ENCODE results near the gene SEL1L. TPM values are rescaled to one million over a fixed set of nuclear protein-coding genes. Genes with fewer than 3 reads are reported as not detected.
"Not testable (repeated sequence)": the region's sequence is repeated elsewhere in the genome, so short reads cannot be mapped to it uniquely, and the experiment has no call there.

SEL1L gene
- total RNA-seq, 2 donors from 2014 or later, result 91.2 to 121 TPM

DNA sequence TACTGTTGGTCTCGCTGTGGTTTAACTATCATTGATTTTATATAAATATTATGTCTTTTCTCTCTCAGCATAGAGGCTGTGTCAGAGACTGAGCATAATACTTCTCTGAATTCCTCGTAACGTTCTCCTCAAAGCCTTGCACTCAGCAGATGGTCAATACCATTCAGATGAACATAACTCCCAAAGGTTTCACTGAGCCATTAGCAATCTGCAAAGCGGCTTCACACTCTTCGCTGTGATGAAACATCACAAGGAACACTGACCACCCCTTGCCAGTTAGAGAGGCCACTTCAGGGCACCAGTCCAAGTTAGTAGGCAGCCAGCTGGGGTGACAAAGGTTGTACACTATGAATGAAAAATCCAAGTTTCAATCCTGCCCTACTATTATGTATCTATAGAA, 103.4 kb downstream of the SEL1L start:
- Histone ChIP-seq H3K9ac (ENCODE audit: low read depth in 2 of 2, low read length in 2 of 2) (no peak overlapping the region), H3K9me3 (no peaks in the 10 kb centered on the region), H3K4me3 (no peak overlapping the region), H3K4me1 (no peaks in the 10 kb centered on the region), H3K27ac (no peak overlapping the region), H3K27me3 (peaks cover 5% of the 10 kb centered on the region), H3K36me3 (no peaks in the 10 kb centered on the region)
- intact Hi-C loops (cut with DNase I), result no loop called here
- TF ChIP-seq, protein P1, sequence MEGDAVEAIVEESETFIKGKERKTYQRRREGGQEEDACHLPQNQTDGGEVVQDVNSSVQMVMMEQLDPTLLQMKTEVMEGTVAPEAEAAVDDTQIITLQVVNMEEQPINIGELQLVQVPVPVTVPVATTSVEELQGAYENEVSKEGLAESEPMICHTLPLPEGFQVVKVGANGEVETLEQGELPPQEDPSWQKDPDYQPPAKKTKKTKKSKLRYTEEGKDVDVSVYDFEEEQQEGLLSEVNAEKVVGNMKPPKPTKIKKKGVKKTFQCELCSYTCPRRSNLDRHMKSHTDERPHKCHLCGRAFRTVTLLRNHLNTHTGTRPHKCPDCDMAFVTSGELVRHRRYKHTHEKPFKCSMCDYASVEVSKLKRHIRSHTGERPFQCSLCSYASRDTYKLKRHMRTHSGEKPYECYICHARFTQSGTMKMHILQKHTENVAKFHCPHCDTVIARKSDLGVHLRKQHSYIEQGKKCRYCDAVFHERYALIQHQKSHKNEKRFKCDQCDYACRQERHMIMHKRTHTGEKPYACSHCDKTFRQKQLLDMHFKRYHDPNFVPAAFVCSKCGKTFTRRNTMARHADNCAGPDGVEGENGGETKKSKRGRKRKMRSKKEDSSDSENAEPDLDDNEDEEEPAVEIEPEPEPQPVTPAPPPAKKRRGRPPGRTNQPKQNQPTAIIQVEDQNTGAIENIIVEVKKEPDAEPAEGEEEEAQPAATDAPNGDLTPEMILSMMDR (IDR thresholded peaks at IDR 0.05), result no peak
- DNase-seq, result no peak

DNA sequence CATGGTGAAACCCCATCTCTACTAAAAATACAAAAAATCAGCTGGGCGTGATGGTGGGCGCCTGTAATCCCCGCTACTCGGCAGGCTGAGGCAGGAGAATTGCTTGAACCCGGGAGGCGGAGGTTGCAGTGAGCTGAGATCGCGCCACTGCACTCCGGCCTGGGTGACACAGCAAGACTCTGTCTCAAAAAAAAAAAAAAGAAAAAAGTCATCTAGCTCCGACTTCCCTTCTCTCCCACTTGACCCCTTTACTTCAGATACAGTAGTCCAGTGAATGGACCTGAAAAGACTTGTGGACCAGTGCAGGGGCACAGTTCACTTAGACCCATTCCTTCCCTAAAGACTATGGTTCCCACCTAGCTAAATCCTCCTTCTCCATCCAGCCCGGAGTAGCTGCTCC, 103.9 kb downstream of the SEL1L start:
- H3K4me3 ChIP-seq; DNase-seq; H3K9ac ChIP-seq (ENCODE audit: low read depth in 2 of 2, low read length in 2 of 2); H3K4me1 ChIP-seq; H3K27me3 ChIP-seq; H3K27ac ChIP-seq; H3K9me3 ChIP-seq; intact Hi-C loops (cut with DNase I); H3K36me3 ChIP-seq: not testable (repeated sequence)

DNA sequence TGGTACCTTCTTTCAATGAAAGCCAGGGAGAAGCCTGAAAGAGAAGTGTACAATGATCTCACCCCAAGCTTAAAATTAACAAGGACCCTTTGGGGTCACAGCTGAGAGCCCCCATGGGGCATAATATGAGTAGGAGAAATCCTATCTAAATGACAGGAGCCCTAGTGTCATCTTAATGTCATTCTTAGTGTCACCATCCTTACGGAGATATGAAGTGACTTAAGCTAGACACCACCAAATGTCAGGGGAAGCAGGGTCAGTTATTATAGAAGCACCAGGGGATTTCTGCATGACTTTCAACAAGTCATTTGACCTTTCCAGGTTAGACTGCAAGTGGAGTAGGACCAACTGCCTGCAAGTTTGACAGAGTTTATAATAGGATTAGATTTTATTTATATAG, 104.6 kb downstream of the SEL1L start:
- Histone ChIP-seq H3K9me3 (no peaks in the 10 kb centered on the region), H3K9ac (ENCODE audit: low read depth in 2 of 2, low read length in 2 of 2) (no peak overlapping the region), H3K4me1 (no peaks in the 10 kb centered on the region), H3K27me3 (no peaks in the 10 kb centered on the region), H3K27ac (no peak overlapping the region), H3K36me3 (no peaks in the 10 kb centered on the region), H3K4me3 (no peak overlapping the region)
- intact Hi-C loops (cut with DNase I), result no loop called here
- DNase-seq, result no peak
- TF ChIP-seq, protein P1 (IDR thresholded peaks at IDR 0.05), result no peak

DNA sequence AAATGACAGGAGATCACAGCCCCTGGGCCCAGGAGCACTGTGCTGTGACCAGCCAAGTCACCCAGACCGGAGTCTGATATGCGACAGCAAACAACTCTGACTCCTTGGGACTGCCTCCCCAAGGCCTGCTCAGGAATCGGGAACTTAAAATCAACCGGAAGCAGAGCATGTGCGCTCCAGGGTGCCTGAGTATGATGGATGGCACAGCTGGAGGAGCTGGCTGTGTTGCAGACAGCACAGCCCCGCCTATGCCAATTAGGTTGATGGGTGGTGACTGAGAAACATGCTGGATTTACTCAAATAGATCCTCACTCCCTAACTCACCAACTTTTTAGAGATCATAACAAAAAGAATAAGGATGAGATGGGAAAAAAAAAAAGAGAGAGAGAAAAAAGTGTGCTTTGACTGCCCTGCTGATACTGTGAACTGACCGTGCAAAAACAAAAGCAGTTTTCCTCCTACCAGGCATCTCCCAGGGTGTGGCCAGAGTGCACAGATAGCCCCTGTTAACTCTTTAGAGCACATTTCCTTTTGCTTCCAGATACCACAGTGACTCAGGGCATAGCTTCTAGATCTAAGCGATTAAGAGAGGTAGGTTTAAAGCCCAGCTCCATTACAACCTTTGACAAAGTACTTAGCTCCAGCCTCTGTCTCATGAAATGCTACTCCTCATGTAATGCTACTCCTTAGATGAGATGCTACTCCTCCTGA, 106.2 kb downstream of the SEL1L start:
- intact Hi-C loops (cut with DNase I), result no loop called here
- Histone ChIP-seq H3K27me3 (no peaks in the 10 kb centered on the region), H3K27ac (no peak overlapping the region), H3K4me1 (no peaks in the 10 kb centered on the region), H3K36me3 (no peaks in the 10 kb centered on the region), H3K9me3 (no peaks in the 10 kb centered on the region), H3K9ac (ENCODE audit: low read depth in 2 of 2, low read length in 2 of 2) (no peak overlapping the region), H3K4me3 (no peak overlapping the region)
- peak; percentile 31 for DNase-seq
- TF ChIP-seq, protein P1 (IDR thresholded peaks at IDR 0.05), result no peak

DNA sequence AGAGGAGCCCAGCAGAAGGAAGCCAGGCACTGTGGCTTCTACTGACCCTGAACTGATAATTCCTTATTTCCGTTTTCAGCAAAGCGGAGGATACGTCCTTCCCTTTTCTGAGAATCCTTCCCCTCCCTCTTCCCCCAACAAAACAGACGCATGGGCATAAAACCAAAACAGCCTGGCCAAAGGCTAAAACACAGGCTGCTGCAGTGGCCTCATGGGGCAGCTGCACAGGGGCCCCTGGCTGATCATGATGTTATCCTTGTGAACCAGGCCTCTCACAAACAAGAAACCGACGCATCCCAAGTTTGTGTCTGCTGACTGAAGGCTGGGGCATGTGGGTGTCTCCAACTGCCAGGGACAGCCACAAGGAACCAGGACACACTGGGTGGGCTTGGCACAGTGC, 110.1 kb downstream of the SEL1L start:
- Histone ChIP-seq H3K9me3 (no peaks in the 10 kb centered on the region), H3K36me3 (no peaks in the 10 kb centered on the region), H3K9ac (ENCODE audit: low read depth in 2 of 2, low read length in 2 of 2) (no peak overlapping the region), H3K27ac (no peak overlapping the region), H3K4me1 (no peaks in the 10 kb centered on the region), H3K27me3 (no peaks in the 10 kb centered on the region), H3K4me3 (no peak overlapping the region)
- intact Hi-C loops (cut with DNase I), result no loop called here
- TF ChIP-seq, protein P1 (IDR thresholded peaks at IDR 0.05), result no peak
- DNase-seq, result no peak

Other genes with a start within 250 kb of the SEL1L start
- 10 to 100 TPM; 12.7 to 15.1 TPM for gene STON2, start 133.5 kb downstream of the SEL1L start, total RNA-seq

Data from colonic mucosa (tissue), 4 donors.